NCI-H1694 (cell line): ENCODE results near the gene ZFHX3.

Experiments
- DNase-seq: peaks from one replicate; lab custom pipeline; 2025; lab: John Stamatoyannopoulos, UW

ZFHX3 gene

GRCh38 chr16:72743011-72743761 lies 304.7 kb downstream of the ZFHX3 start:
- no peak for DNase-seq

DNA sequence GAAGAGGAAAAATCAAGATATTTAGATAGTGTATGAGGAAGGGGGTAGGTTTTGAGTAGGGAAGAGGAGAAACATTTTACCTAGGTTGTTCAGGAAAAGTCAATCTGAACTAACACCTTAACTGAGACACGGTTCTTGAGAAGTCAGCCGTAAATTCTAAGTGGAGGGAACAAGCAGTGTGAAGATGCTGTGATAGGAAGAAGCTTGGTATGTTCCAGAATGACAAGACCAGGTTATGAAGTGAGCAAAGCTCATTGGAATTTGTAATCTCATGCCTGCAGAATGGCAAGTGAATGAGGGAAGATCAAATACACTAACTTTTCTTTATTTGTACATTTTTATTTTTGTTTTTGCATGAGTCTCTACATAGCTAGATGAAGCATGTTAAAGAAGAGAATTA lies 307.6 kb downstream of the ZFHX3 start:
- DNase-seq, result no peak

GRCh38 chr16:72739577-72739976 lies 308.4 kb downstream of the ZFHX3 start:
- no peak for DNase-seq

GRCh38 chr16:72736074-72736473 lies 311.9 kb downstream of the ZFHX3 start:
- no peak for DNase-seq
